22Rv1 (cell line): ENCODE results near the gene GALNTL6.

Experiments
- H3K27ac ChIP-seq: fragments of 450-650 bp; 2 replicates; pipeline ENCODE4 v1.5.1; 2017
- ZFX ChIP-seq: fragments of 450-650 bp; IDR thresholded peaks from 2 replicates; pipeline ENCODE4 v1.6.1; 2017; ENCODE audit warnings: antibody characterized with exemption, borderline replicate concordance
- TF ChIP-seq, protein P1 (sequence below): fragments of 450-650 bp; IDR thresholded peaks from 2 replicates; pipeline ENCODE4 v1.5.1; 2017; ENCODE audit warnings: mild to moderate bottlenecking

Gene GALNTL6

DNA sequence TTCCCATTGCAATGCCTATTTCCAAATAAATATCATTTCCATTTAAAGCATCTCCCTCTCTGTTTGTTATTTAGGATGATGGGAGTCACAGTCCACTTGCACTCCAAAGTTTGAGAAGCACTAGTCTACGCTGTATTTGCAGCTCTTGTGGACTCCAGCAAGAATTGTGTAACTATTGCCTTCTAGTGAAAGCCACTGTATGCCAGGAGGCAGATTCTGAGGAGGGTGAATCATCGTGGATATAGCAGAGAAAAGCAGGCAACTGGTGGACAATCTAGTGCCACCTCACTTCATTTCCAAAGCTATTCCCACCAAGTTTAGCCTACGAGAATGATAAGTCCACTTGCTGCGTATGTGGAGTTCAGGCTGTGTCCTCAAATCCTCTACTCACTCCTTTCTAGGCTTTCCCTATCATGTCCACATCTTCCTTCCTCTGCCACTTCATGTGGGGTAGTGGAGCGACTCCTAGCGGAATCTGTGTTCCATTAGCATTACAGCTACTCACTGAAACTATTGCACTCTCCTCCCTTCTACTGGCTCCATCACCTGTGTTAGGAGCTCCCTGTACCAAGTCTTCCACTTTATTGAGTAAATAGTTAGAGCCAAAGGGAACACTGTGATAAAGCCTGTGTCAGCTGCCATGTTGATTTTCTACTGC is 853.6 kb downstream of the GALNTL6 start:
- TF ChIP-seq, protein P1, sequence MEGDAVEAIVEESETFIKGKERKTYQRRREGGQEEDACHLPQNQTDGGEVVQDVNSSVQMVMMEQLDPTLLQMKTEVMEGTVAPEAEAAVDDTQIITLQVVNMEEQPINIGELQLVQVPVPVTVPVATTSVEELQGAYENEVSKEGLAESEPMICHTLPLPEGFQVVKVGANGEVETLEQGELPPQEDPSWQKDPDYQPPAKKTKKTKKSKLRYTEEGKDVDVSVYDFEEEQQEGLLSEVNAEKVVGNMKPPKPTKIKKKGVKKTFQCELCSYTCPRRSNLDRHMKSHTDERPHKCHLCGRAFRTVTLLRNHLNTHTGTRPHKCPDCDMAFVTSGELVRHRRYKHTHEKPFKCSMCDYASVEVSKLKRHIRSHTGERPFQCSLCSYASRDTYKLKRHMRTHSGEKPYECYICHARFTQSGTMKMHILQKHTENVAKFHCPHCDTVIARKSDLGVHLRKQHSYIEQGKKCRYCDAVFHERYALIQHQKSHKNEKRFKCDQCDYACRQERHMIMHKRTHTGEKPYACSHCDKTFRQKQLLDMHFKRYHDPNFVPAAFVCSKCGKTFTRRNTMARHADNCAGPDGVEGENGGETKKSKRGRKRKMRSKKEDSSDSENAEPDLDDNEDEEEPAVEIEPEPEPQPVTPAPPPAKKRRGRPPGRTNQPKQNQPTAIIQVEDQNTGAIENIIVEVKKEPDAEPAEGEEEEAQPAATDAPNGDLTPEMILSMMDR = 0 out of 2 replicates have a peak, but pooled peaks have one; percentile 9
- TF ChIP-seq ZFX = no peak
- H3K27ac ChIP-seq = no peak overlapping the region

GRCh38 chr4:172674811-172675210 is 861.6 kb downstream of the GALNTL6 start:
- no peak overlapping the region for H3K27ac ChIP-seq
- TF ChIP-seq, protein P1 = no peak
- no peak for TF ChIP-seq ZFX

DNA sequence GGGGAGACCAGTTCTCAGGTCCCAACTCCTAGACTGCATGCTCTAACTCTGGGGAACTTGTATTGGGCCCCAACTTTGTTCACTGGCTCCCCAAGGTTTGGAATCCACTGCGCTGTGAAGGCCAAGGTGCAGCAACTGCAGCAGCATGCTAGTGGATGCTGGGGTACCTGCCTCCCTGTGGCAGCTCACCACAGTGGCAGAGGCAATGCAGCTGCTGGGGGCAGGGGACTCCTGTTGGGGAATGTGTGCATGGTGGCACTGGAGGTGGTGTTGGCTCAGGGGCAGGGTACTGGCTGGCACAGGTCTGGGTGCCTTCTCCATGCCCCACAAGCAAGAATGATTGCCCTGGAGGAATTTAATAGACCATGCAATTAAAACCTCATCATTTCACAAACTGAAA is 862.0 kb downstream of the GALNTL6 start:
- no peak for TF ChIP-seq ZFX
- TF ChIP-seq, protein P1 = no peak
- H3K27ac ChIP-seq = no peak overlapping the region

GRCh38 chr4:172680691-172681090 is 867.5 kb downstream of the GALNTL6 start:
- TF ChIP-seq, protein P1 = no peak
- no peak for TF ChIP-seq ZFX
- H3K27ac ChIP-seq = no peak overlapping the region

GRCh38 chr4:172683021-172683420 is 869.8 kb downstream of the GALNTL6 start:
- TF ChIP-seq ZFX = no peak
- TF ChIP-seq, protein P1 = no peak
- H3K27ac ChIP-seq = no peak overlapping the region

DNA sequence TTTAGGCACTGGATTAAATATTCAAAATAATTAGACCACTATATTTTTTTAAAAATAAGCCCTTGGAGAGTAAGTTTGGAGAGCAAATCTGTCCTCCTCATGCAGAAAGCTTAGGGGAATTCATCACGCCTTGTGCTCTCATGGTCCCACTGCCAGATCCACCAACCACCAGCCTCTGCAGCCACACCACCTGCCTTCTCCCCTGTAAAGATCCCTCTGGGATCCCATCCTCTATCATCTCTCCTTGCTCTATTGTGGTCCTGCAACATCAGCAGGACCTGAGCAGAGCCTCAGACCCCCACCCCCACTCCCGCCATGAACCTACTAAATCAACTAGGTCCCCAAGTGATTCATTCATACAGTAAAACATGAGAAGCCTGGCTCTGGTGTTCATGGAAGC is 872.8 kb downstream of the GALNTL6 start:
- no peak overlapping the region for H3K27ac ChIP-seq

GRCh38 chr4:172688534-172688933 is 875.3 kb downstream of the GALNTL6 start:
- H3K27ac ChIP-seq = no peak overlapping the region
- TF ChIP-seq, protein P1 = no peak
- no peak for TF ChIP-seq ZFX

More for the DNA sequence above, 872.8 kb downstream of the GALNTL6 start:
- no peak for TF ChIP-seq ZFX
- TF ChIP-seq, protein P1 = no peak
